HEK293 (cell line): ENCODE data around the gene SQSTM1.
A peak's percentile ranks its signal among the peaks of the same experiment; 100 is the strongest.

ENCODE experiments used
- CTCF ChIA-PET: fragments of 350-600 bp; formaldehyde crosslinking; extraction: SDS; loops from one replicate; lab custom pipeline; 2021; ENCODE audit warnings: antibody characterized with exemption; lab: Yijun Ruan, JAX
- POLR2A ChIA-PET: fragments of 300-600 bp; formaldehyde crosslinking; extraction: SDS; loops from one replicate; lab custom pipeline; 2020; ENCODE audit warnings: antibody characterized with exemption, inconsistent platforms; lab: Yijun Ruan, JAX
- H3K27ac ChIP-seq: fragments of 200-500 bp; sonication (Bioruptor generic); 2 replicates; pipeline ENCODE4 v1.5.1; 2014; ENCODE audit warnings: low read depth, low read length, control low read depth, inconsistent platforms; ENCODE audit errors: extremely low read depth
- H3K36me3 ChIP-seq, 2 experiments: fragments of 200-500 bp in 1 of 2; sonication (Bioruptor generic) in 1 of 2; 1 replicate in 1 of 2; 2 replicates in 1 of 2; pipeline ENCODE4 v1.5.1; 2014 to 2017; ENCODE audit warnings: inconsistent platforms in 2 of 2, low read length in 2 of 2; ENCODE audit not compliant: control insufficient read depth in 2 of 2, insufficient read depth in 1 of 2
- H3K4me1 ChIP-seq: fragments of 200-500 bp; sonication (Bioruptor generic); 2 replicates; pipeline ENCODE4 v1.5.1; 2014; ENCODE audit warnings: mild to moderate bottlenecking, low read length, inconsistent platforms; ENCODE audit not compliant: control insufficient read depth, insufficient read depth
- H3K4me3 ChIP-seq: 2 replicates; pipeline ENCODE4 v1.5.1; 2011; ENCODE audit warnings: low read depth, mild to moderate bottlenecking, control low read depth, low read length, moderate library complexity
- H3K9me3 ChIP-seq: fragments of 200-500 bp; sonication (Bioruptor generic); 2 replicates; pipeline ENCODE4 v1.5.1; 2014; ENCODE audit warnings: low read depth, low read length, inconsistent platforms; ENCODE audit not compliant: control insufficient read depth, insufficient read depth
- EGR2 ChIP-seq: fragments of 450-650 bp; formaldehyde crosslinking; IDR thresholded peaks from 2 replicates; pipeline ENCODE4 v1.5.1; 2016; ENCODE audit warnings: low read depth, missing biosample characterization, missing genetic modification characterization
- RBAK ChIP-seq: fragments of 450-650 bp; formaldehyde crosslinking; IDR thresholded peaks from 2 replicates; pipeline ENCODE4 v1.5.1; 2016; ENCODE audit warnings: missing biosample characterization, missing genetic modification characterization
- REPIN1 ChIP-seq: fragments of 450-650 bp; formaldehyde crosslinking; IDR thresholded peaks from 2 replicates; pipeline ENCODE4 v1.5.1; 2017; ENCODE audit warnings: missing biosample characterization, missing genetic modification characterization, low read depth
- ZBTB48 ChIP-seq: fragments of 450-650 bp; formaldehyde crosslinking; IDR thresholded peaks from 2 replicates; pipeline ENCODE4 v1.5.1; 2016; ENCODE audit warnings: missing biosample characterization, missing genetic modification characterization
- ZFHX2 ChIP-seq: fragments of 450-650 bp; formaldehyde crosslinking; conservative IDR thresholded peaks from 2 replicates; pipeline ENCODE4 v1.5.1; 2016; ENCODE audit warnings: missing biosample characterization, missing genetic modification characterization
- ZNF133 ChIP-seq: fragments of 450-650 bp; formaldehyde crosslinking; IDR thresholded peaks from 2 replicates; pipeline ENCODE4 v1.5.1; 2016; ENCODE audit warnings: missing biosample characterization, missing genetic modification characterization
- ZNF174 ChIP-seq: fragments of 450-650 bp; formaldehyde crosslinking; IDR thresholded peaks from 2 replicates; pipeline ENCODE4 v1.5.0; 2017; ENCODE audit warnings: missing biosample characterization, mild to moderate bottlenecking, missing genetic modification characterization
- ZNF239 ChIP-seq: fragments of 450-650 bp; formaldehyde crosslinking; IDR thresholded peaks from 2 replicates; pipeline ENCODE4 v1.5.1; 2016; ENCODE audit warnings: missing biosample characterization, missing genetic modification characterization
- ZNF292 ChIP-seq: fragments of 450-650 bp; formaldehyde crosslinking; IDR thresholded peaks from 2 replicates; pipeline ENCODE4 v1.5.1; 2016; ENCODE audit warnings: low read depth, missing biosample characterization, missing genetic modification characterization, borderline replicate concordance
- ZNF366 ChIP-seq: fragments of 450-650 bp; formaldehyde crosslinking; conservative IDR thresholded peaks from 2 replicates; pipeline ENCODE4 v1.5.1; 2016; ENCODE audit warnings: missing biosample characterization, missing genetic modification characterization
- ZNF37A ChIP-seq: fragments of 450-650 bp; IDR thresholded peaks from 2 replicates; pipeline ENCODE4 v1.5.1; 2018; ENCODE audit warnings: missing biosample characterization, missing genetic modification characterization
- ZNF473 ChIP-seq: fragments of 450-650 bp; formaldehyde crosslinking; IDR thresholded peaks from 2 replicates; pipeline ENCODE4 v1.5.1; 2017; ENCODE audit warnings: missing biosample characterization, missing genetic modification characterization
- ZNF529 ChIP-seq: fragments of 450-650 bp; formaldehyde crosslinking; IDR thresholded peaks from 2 replicates; pipeline ENCODE4 v1.5.1; 2017; ENCODE audit warnings: missing genetic modification characterization, missing biosample characterization; ENCODE audit not compliant: insufficient replicate concordance
- ZNF596 ChIP-seq: fragments of 450-650 bp; IDR thresholded peaks from 2 replicates; pipeline ENCODE4 v1.5.0; 2018; ENCODE audit warnings: missing biosample characterization, mild to moderate bottlenecking, missing genetic modification characterization, moderate library complexity
- ZNF600 ChIP-seq: fragments of 450-650 bp; formaldehyde crosslinking; IDR thresholded peaks from 2 replicates; pipeline ENCODE4 v1.5.1; 2016; ENCODE audit warnings: missing biosample characterization, missing genetic modification characterization
- ZNF629 ChIP-seq: fragments of 450-650 bp; formaldehyde crosslinking; IDR thresholded peaks from 2 replicates; pipeline ENCODE4 v1.5.1; 2017; ENCODE audit warnings: missing biosample characterization, missing genetic modification characterization
- ZNF701 ChIP-seq: fragments of 450-650 bp; formaldehyde crosslinking; IDR thresholded peaks from 2 replicates; pipeline ENCODE4 v1.5.1; 2016; ENCODE audit warnings: missing biosample characterization, missing genetic modification characterization
- ZNF707 ChIP-seq: fragments of 450-650 bp; formaldehyde crosslinking; IDR thresholded peaks from 2 replicates; pipeline ENCODE4 v1.5.1; 2016; ENCODE audit warnings: missing biosample characterization, missing genetic modification characterization
- ZNF792 ChIP-seq: fragments of 450-650 bp; formaldehyde crosslinking; IDR thresholded peaks from 2 replicates; pipeline ENCODE4 v1.5.1; 2016; ENCODE audit warnings: missing biosample characterization, missing genetic modification characterization
- ZSCAN30 ChIP-seq: fragments of 450-650 bp; IDR thresholded peaks from 2 replicates; pipeline ENCODE4 v1.5.1; 2018; ENCODE audit warnings: missing biosample characterization, mild to moderate bottlenecking, missing genetic modification characterization, moderate library complexity
- TF ChIP-seq, protein P1 (sequence below): fragments of 450-650 bp; formaldehyde crosslinking; IDR thresholded peaks from 2 replicates; pipeline ENCODE4 v1.5.1; 2016; ENCODE audit warnings: missing biosample characterization, missing genetic modification characterization
- TF ChIP-seq, protein P2 (sequence below): fragments of 450-650 bp; formaldehyde crosslinking; IDR thresholded peaks from 2 replicates; pipeline ENCODE4 v1.5.1; 2016; ENCODE audit warnings: missing biosample characterization, missing genetic modification characterization
- TF ChIP-seq, protein P3 (sequence below): fragments of 450-650 bp; formaldehyde crosslinking; conservative IDR thresholded peaks from 2 replicates; pipeline ENCODE4 v1.5.1; 2016; ENCODE audit warnings: low read depth, missing biosample characterization, missing genetic modification characterization
- TF ChIP-seq, protein P4 (sequence below): fragments of 450-650 bp; formaldehyde crosslinking; IDR thresholded peaks from 2 replicates; pipeline ENCODE4 v1.5.1; 2016; ENCODE audit warnings: missing biosample characterization, missing genetic modification characterization
- TF ChIP-seq, protein P5 (sequence below): fragments of 450-650 bp; formaldehyde crosslinking; IDR thresholded peaks from 2 replicates; pipeline ENCODE4 v1.5.1; 2016; ENCODE audit warnings: missing biosample characterization, missing genetic modification characterization

The SQSTM1 gene

DNA sequence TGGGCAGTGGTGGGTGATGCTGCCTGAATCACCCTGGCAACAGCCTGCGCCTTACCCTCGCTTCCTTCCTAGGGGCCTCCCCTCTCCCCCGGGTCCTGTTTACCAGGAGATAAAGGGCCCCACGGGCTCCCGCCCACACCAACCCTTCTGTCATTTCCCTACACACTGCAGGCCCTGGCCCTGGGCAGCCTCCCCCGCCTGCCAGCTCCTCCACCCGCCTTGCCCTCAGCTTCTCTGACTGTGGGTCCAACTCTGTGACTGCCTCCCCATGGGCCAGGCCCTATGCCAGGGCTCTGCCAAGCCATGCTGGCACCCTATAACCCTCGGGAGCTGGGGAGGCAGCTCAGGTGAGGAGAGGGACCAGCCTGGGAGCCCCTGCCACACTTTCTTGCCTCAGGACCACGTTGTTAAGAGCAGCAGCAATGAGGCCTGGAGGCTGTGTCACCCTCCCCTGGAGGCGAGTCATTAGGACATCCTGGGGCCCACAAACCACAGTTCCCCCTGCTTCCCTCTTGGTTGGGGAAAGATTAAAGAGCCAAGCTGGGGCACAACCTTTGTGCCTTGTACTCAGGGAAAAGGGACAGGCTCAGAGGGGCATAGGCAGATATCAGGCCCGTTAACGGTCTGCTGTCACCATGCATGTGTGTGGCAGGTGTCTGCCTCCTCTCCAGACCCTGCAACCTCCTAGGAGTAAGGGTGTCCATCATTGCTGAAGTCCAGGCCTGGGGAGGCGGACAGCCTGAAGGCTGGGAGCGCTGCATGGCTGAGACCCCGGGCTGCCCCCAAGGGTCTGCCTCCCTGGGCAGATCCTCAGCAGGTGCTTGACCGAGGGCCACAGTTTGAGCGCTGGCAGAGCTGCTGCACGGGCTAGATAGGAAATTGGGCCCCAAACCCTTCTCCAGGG is 16.8 kb upstream of the SQSTM1 start:
- POLR2A ChIA-PET, result interaction anchor here (1.0 kb wide), 1 partner anchor 17 kb away, joined by 3 read pairs; the partner anchor contains the start of gene SQSTM1
- Histone ChIP-seq H3K4me1 (peaks cover 22% of the 10 kb centered on the region), H3K9me3 (no peaks in the 10 kb centered on the region), H3K4me3 (no peak overlapping the region), H3K27ac (0 out of 2 replicates have a peak overlapping the region, but pooled peaks have one; percentile 89), H3K36me3 (peaks cover 0 to 41% of the 10 kb centered on the region in 2 experiments; a peak in 2 of 3 replicates)
- CTCF ChIA-PET, result interaction anchor here (0.6 kb wide), 1 partner anchor 86 kb away, joined by 5 read pairs; no protein-coding TSS in a partner anchor
- TF ChIP-seq ZNF239 (no peak), ZNF600 (tag by site-specific recombination) (no peak), ZNF174 (tag by site-specific recombination) (no peak), ZNF133 (tag by site-specific recombination) (no peak), ZFHX2 (tag by site-specific recombination) (peak; percentile 96), ZNF37A (tag by site-specific recombination) (no peak), ZNF292 (no peak), ZNF701 (tag by site-specific recombination) (no peak), ZNF366 (tag by site-specific recombination) (no peak), ZNF792 (tag by site-specific recombination) (no peak), EGR2 (tag by site-specific recombination) (peak; percentile 94), ZNF596 (tag by site-specific recombination) (no peak), ZNF473 (tag by site-specific recombination) (no peak), ZNF529 (no peak), ZSCAN30 (tag by site-specific recombination) (no peak), RBAK (no peak), ZNF707 (tag by site-specific recombination) (no peak), REPIN1 (no peak), ZBTB48 (tag by site-specific recombination) (peak; percentile 18; the same call in 1 of the 2 replicates), ZNF629 (no peak)
- TF ChIP-seq, protein P1, sequence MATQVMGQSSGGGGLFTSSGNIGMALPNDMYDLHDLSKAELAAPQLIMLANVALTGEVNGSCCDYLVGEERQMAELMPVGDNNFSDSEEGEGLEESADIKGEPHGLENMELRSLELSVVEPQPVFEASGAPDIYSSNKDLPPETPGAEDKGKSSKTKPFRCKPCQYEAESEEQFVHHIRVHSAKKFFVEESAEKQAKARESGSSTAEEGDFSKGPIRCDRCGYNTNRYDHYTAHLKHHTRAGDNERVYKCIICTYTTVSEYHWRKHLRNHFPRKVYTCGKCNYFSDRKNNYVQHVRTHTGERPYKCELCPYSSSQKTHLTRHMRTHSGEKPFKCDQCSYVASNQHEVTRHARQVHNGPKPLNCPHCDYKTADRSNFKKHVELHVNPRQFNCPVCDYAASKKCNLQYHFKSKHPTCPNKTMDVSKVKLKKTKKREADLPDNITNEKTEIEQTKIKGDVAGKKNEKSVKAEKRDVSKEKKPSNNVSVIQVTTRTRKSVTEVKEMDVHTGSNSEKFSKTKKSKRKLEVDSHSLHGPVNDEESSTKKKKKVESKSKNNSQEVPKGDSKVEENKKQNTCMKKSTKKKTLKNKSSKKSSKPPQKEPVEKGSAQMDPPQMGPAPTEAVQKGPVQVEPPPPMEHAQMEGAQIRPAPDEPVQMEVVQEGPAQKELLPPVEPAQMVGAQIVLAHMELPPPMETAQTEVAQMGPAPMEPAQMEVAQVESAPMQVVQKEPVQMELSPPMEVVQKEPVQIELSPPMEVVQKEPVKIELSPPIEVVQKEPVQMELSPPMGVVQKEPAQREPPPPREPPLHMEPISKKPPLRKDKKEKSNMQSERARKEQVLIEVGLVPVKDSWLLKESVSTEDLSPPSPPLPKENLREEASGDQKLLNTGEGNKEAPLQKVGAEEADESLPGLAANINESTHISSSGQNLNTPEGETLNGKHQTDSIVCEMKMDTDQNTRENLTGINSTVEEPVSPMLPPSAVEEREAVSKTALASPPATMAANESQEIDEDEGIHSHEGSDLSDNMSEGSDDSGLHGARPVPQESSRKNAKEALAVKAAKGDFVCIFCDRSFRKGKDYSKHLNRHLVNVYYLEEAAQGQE, result no peak
- TF ChIP-seq, protein P2, sequence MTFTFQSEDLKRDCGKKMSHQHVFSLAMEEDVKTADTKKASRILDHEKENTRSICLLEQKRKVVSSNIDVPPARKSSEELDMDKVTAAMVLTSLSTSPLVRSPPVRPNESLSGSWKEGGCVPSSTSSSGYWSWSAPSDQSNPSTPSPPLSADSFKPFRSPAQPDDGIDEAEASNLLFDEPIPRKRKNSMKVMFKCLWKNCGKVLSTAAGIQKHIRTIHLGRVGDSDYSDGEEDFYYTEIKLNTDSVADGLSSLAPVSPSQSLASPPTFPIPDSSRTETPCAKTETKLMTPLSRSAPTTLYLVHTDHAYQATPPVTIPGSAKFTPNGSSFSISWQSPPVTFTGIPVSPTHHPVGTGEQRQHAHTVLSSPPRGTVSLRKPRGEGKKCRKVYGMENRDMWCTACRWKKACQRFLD (tag by site-specific recombination), result no peak
- TF ChIP-seq, protein P3, sequence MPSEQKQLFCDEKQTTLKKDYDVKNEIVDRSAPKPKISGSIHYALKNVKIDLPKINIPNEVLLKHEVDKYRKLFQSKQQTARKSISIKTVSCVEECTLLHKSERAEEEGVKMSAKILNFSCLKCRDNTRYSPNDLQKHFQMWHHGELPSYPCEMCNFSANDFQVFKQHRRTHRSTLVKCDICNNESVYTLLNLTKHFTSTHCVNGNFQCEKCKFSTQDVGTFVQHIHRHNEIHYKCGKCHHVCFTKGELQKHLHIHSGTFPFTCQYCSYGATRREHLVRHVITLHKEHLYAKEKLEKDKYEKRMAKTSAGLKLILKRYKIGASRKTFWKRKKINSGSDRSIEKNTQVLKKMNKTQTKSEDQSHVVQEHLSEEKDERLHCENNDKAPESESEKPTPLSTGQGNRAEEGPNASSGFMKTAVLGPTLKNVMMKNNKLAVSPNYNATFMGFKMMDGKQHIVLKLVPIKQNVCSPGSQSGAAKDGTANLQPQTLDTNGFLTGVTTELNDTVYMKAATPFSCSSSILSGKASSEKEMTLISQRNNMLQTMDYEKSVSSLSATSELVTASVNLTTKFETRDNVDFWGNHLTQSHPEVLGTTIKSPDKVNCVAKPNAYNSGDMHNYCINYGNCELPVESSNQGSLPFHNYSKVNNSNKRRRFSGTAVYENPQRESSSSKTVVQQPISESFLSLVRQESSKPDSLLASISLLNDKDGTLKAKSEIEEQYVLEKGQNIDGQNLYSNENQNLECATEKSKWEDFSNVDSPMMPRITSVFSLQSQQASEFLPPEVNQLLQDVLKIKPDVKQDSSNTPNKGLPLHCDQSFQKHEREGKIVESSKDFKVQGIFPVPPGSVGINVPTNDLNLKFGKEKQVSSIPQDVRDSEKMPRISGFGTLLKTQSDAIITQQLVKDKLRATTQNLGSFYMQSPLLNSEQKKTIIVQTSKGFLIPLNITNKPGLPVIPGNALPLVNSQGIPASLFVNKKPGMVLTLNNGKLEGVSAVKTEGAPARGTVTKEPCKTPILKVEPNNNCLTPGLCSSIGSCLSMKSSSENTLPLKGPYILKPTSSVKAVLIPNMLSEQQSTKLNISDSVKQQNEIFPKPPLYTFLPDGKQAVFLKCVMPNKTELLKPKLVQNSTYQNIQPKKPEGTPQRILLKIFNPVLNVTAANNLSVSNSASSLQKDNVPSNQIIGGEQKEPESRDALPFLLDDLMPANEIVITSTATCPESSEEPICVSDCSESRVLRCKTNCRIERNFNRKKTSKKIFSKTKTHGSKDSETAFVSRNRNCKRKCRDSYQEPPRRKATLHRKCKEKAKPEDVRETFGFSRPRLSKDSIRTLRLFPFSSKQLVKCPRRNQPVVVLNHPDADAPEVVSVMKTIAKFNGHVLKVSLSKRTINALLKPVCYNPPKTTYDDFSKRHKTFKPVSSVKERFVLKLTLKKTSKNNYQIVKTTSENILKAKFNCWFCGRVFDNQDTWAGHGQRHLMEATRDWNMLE, result no peak
- TF ChIP-seq, protein P4, sequence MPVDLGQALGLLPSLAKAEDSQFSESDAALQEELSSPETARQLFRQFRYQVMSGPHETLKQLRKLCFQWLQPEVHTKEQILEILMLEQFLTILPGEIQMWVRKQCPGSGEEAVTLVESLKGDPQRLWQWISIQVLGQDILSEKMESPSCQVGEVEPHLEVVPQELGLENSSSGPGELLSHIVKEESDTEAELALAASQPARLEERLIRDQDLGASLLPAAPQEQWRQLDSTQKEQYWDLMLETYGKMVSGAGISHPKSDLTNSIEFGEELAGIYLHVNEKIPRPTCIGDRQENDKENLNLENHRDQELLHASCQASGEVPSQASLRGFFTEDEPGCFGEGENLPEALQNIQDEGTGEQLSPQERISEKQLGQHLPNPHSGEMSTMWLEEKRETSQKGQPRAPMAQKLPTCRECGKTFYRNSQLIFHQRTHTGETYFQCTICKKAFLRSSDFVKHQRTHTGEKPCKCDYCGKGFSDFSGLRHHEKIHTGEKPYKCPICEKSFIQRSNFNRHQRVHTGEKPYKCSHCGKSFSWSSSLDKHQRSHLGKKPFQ (tag by site-specific recombination), result no peak
- TF ChIP-seq, protein P5, sequence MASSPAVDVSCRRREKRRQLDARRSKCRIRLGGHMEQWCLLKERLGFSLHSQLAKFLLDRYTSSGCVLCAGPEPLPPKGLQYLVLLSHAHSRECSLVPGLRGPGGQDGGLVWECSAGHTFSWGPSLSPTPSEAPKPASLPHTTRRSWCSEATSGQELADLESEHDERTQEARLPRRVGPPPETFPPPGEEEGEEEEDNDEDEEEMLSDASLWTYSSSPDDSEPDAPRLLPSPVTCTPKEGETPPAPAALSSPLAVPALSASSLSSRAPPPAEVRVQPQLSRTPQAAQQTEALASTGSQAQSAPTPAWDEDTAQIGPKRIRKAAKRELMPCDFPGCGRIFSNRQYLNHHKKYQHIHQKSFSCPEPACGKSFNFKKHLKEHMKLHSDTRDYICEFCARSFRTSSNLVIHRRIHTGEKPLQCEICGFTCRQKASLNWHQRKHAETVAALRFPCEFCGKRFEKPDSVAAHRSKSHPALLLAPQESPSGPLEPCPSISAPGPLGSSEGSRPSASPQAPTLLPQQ (tag by site-specific recombination), result peak; percentile 98
